ENCODE measurements around the gene CDK11B. TPM values are rescaled to one million over a fixed set of nuclear protein-coding genes. Genes with fewer than 3 reads are reported as not detected.
A peak's percentile ranks its signal among the peaks of the same experiment; 100 is the strongest.

CDK11B gene
- total and polyA plus RNA-seq, 2 experiments from 2014 or later = 17.9 to 22.2 TPM

DNA sequence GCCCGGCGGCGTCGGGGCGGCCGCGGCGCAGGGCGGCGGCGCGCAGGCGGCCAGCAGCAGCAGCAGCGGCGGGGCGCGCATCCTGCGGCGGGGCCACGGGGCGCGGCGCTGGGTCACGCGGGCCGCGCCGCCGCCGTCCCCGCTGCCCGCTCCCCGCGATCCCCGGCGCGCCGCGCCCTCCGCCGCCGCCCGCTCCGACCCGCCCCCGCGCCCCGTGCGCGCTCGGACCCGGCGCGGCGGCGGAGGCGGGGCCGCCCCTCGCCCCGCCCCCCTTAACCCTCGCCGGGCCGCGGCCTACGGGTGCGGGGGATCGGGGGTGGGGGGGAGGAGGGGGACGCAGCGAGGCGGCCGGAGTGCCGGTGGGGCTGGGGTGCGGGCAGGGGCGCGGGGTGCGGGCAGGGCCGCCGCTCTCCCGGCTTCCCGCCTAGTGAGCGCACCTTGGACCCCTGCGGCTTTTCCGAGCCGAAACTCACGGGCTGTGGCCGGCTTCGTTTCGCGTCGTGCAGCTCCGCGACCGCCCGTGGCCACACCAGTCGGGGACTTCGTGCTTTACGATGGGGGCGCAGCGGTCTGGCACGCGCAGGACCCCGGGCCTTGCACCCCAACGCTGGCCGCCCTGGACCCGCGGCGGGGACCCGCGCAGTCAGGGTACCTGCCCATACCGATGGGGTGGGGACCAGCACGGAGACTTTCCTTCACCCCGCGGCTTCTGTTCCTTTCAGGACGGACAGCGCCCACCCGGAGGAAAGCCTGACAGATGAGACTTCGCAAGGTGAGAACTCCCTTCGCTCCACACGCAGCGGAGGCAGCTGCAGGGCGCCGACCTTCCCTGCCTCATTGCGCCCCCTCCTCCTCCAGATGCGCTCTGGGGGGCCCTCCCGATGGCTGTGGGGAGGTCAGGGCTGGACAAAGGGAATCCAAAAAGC is 58.6 kb downstream of the CDK11B start, which contains the start of gene FNDC10:
TSS of gene FNDC10 (minus strand) at position 201 of the 926 bp plus-strand sequence. CDS start at position 81, 120 bp downstream.
- Histone ChIP-seq H3K27me3 (peaks cover 61% of the 10 kb centered on the region), H3K36me3 (no peaks in the 10 kb centered on the region), H3K4me1 (ENCODE audit: low read depth) (peaks cover 14% of the 10 kb centered on the region), H3K27ac (no peak within 1 kb of the TSS), H3K4me3 (peak within 1 kb of the TSS; percentile 47), H3K9me3 (ENCODE audit: low read depth) (no peaks in the 10 kb centered on the region)
- DNase-seq (ENCODE audit: low read depth in 1 of 2, low spot score in 1 of 2) = peak in 1 of 2 donors; percentile 59
- TF ChIP-seq, protein P1, sequence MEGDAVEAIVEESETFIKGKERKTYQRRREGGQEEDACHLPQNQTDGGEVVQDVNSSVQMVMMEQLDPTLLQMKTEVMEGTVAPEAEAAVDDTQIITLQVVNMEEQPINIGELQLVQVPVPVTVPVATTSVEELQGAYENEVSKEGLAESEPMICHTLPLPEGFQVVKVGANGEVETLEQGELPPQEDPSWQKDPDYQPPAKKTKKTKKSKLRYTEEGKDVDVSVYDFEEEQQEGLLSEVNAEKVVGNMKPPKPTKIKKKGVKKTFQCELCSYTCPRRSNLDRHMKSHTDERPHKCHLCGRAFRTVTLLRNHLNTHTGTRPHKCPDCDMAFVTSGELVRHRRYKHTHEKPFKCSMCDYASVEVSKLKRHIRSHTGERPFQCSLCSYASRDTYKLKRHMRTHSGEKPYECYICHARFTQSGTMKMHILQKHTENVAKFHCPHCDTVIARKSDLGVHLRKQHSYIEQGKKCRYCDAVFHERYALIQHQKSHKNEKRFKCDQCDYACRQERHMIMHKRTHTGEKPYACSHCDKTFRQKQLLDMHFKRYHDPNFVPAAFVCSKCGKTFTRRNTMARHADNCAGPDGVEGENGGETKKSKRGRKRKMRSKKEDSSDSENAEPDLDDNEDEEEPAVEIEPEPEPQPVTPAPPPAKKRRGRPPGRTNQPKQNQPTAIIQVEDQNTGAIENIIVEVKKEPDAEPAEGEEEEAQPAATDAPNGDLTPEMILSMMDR (IDR thresholded peaks at IDR 0.05; ENCODE audit: low read depth, low read length) = no peak

DNA sequence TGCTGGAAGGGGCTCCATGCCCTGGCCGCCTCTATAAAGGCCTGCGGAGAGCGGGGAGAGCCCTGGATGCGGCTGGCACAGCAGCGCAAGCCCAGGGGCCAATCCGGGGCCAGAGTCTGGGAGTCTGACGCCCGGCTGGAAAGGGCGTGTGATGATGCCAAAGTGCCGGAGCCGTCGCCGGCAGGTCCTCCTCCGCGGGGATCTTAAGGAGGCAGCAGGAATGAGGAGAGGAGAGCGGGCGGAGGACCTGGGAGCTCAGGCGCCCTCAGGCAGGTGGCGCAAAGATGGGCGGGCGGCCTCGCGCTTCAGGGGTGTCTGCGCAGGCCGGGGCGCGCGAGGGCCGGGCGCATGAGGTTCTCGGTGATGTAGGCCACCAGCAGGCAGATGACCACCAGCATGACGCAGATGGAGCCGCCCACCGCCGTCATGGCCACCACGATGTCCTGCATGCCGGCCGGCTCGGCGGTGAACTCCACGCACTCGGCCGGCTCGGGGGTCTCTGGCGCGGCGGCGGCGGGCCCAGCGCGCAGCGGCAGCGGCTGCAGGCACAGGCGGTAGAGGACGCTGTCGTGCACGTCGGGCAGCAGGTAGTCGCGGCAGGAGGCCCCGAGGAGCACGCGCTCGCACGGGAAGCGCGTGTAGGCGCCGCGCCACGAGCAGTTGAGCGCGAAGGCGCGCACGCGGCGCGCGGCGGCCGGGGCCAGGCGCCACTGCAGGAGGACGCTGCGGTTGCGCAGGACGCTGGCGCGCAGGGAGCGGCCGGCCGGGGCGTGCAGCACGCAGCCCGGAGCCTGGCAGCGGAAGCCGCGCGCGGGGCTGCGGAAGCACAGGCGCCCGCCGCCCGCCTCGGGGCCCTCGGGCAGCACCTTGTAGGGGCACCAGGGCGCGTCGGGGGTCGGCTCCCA is 59.5 kb downstream of the CDK11B start:
- no peaks in the 10 kb centered on the region for H3K9me3 ChIP-seq (ENCODE audit: low read depth)
- H3K27ac ChIP-seq = no peak overlapping the region
- H3K4me1 ChIP-seq (ENCODE audit: low read depth) = peaks cover 14% of the 10 kb centered on the region
- peaks cover 52% of the 10 kb centered on the region for H3K27me3 ChIP-seq
- peak overlapping the region; percentile 12 for H3K4me3 ChIP-seq
- no peaks in the 10 kb centered on the region for H3K36me3 ChIP-seq
- peak; percentile 46 to 66 for DNase-seq (ENCODE audit: low read depth in 1 of 2, low spot score in 1 of 2)
- TF ChIP-seq, protein P1 (IDR thresholded peaks at IDR 0.05; ENCODE audit: low read depth, low read length) = no peak

DNA sequence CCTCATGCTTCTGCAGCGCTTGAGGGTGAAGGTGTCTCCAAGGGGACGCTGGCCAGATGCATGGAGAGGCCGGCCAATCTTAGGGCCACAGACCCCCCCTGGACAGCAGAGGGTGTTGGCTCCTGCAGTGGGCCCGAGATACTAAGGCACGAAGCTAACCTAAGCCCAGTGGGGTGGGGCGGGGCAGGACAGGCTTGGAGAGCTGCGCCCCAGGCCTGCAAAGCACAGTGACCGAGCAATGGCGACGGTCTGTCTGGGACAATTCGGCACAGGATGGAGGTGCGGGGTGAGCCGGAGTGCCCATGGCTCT is 60.1 kb downstream of the CDK11B start:
- no peaks in the 10 kb centered on the region for H3K36me3 ChIP-seq
- H3K4me1 ChIP-seq (ENCODE audit: low read depth) = peaks cover 14% of the 10 kb centered on the region
- H3K27ac ChIP-seq = no peak overlapping the region
- no peak overlapping the region for H3K4me3 ChIP-seq
- H3K27me3 ChIP-seq = peaks cover 48% of the 10 kb centered on the region
- TF ChIP-seq, protein P1 (IDR thresholded peaks at IDR 0.05; ENCODE audit: low read depth, low read length) = no peak
- H3K9me3 ChIP-seq (ENCODE audit: low read depth) = no peaks in the 10 kb centered on the region
- DNase-seq (ENCODE audit: low read depth in 1 of 2, low spot score in 1 of 2) = no peak

DNA sequence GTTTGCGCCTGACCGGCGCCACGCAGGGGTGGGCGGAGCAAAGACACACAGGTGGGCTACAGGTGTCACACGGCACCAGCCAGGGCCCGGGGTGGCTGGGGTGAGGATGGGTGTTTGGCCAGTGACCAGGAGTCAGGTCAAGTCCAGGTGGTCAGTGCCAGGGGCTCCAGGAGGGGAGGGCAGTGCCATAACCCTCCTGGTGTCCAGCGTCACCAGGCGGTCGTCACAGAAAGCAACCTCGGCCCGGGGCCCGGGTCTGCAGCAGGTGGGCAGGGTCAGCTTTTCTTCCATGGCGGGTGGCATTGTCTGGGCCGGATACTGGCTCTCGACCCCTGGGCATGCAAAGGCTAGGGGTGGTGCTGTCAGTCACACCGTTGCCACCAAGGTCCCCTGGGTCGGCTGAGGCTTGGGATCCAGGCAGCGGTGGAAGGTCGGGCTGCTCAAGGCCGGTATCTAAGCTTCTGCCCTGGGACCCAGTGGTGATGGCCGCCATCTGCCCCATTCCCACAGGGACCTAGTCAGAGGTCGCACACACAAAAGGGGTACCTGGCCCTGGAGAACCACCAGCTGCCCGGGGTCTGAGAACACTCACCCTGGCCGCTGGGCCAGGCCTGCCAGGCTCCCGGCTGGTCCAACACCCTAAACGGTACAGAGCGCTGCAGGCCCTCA is 60.6 kb downstream of the CDK11B start:
- peaks cover 43% of the 10 kb centered on the region for H3K27me3 ChIP-seq
- TF ChIP-seq, protein P1 (IDR thresholded peaks at IDR 0.05; ENCODE audit: low read depth, low read length) = no peak
- peaks cover 14% of the 10 kb centered on the region for H3K4me1 ChIP-seq (ENCODE audit: low read depth)
- no peak for DNase-seq (ENCODE audit: low read depth in 1 of 2, low spot score in 1 of 2)
- no peak overlapping the region for H3K27ac ChIP-seq
- H3K9me3 ChIP-seq (ENCODE audit: low read depth) = no peaks in the 10 kb centered on the region
- no peak overlapping the region for H3K4me3 ChIP-seq
- H3K36me3 ChIP-seq = no peaks in the 10 kb centered on the region

DNA sequence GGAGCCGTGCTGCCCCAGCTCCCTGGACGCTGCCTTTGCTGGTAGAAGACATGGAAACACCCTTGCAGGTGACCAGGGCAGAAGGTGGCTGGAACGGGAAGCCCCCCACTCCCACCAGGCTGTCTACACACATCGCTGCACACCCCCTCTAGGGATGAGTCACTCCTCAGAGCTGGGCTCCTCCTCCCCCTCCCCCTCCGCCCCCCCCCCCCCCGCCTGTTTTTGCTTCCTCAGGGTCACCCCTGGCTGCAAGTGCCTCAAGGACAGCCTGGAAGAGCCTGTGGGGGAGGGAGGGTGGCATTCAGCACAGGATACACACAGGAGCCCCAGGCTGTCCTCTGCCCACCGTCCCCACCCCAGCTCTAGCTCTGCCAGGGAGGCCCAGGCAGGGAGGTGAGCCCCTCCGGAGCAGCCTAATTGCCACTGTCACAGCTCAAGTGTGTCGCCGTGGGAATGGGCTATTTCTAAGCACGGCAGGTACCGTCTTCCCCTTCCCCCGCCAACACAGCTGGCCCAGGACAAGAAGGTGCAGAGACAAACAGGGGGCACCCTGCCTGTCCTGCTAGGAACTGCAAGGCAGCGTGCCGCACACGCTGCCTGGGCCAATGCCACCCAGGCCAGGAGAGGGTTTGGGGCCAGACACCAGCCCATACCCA is 61.4 kb downstream of the CDK11B start:
- Histone ChIP-seq H3K36me3 (no peaks in the 10 kb centered on the region), H3K9me3 (ENCODE audit: low read depth) (no peaks in the 10 kb centered on the region), H3K27me3 (peaks cover 35% of the 10 kb centered on the region), H3K27ac (no peak overlapping the region), H3K4me1 (ENCODE audit: low read depth) (peaks cover 14% of the 10 kb centered on the region), H3K4me3 (no peak overlapping the region)
- TF ChIP-seq, protein P1 (IDR thresholded peaks at IDR 0.05; ENCODE audit: low read depth, low read length) = peak; percentile 37
- peak in 1 of 2 donors; percentile 42 for DNase-seq (ENCODE audit: low read depth in 1 of 2, low spot score in 1 of 2)

Data from cardiac muscle cell (in vitro differentiated cells and primary cell).